ENCODE data around the gene KATNB1. TPM values are rescaled to one million over a fixed set of nuclear protein-coding genes. Genes with fewer than 3 reads are reported as not detected.

Gene KATNB1
- total and polyA plus RNA-seq, 2 of the 8 experiments (the other 6 are each of a cell fraction or from before 2014, with no cell fraction given): 50.2 to 60.4 TPM

- CTCF ChIA-PET (ENCODE audit: partially characterized antibody): interaction anchor here (0.5 to 15.2 kb wide), 39 partner anchors 9 to 378 kb away, joined by 3 to 279 read pairs (median 5); a partner anchor contains a TSS
- DNase-seq (ENCODE audit: low read depth in 1 of 2, low spot score in 2 of 2): peak in 1 of 2 experiments; percentile 72
- TF ChIP-seq KDM4A (IDR thresholded peaks at IDR 0.05; ENCODE audit: low read depth, low read length, severe bottlenecking) (no peak), BACH1 (IDR thresholded peaks at IDR 0.05; ENCODE audit: low read length) (no peak), GTF2F1 (IDR thresholded peaks at IDR 0.05; ENCODE audit: borderline replicate concordance, low read depth, low read length) (no peak), HDAC2 (IDR thresholded peaks at IDR 0.05; ENCODE audit: borderline replicate concordance in 1 of 2, low read depth in 2 of 2, low read length in 2 of 2) (no peak), CEBPB (IDR thresholded peaks at IDR 0.05; ENCODE audit: low read depth, low read length) (no peak), JUND (IDR thresholded peaks at IDR 0.05; ENCODE audit: low read length) (no peak), POLR2AphosphoS5 (IDR thresholded peaks at IDR 0.05; ENCODE audit: low read depth, low read length) (no peak), POU5F1 (IDR thresholded peaks at IDR 0.05; ENCODE audit: low read depth, low read length) (no peak), BRCA1 (IDR thresholded peaks at IDR 0.05; ENCODE audit: low read depth, low read length) (no peak), TBP (IDR thresholded peaks at IDR 0.05; ENCODE audit: low read depth, low read length) (no peak), USF2 (IDR thresholded peaks at IDR 0.05; ENCODE audit: low read length) (no peak), CREB1 (IDR thresholded peaks at IDR 0.05) (no peak), CTBP2 (IDR thresholded peaks at IDR 0.05; ENCODE audit: borderline replicate concordance, insufficient read depth, insufficient read length, low read length) (no peak)
Measured at GRCh38 chr16:57795431-57795878, 59.9 kb downstream of the KATNB1 start.

More at GRCh38 chr16:57795431-57795878, 59.9 kb downstream of the KATNB1 start:
- no peak overlapping the region for H2BK120ac ChIP-seq (replicated peaks; ENCODE audit: low read depth, low read length)
- no peak overlapping the region for H3K4me3 ChIP-seq (ENCODE audit: extremely low read depth in 1 of 4, insufficient read depth in 2 of 4, low read depth in 3 of 4, low read length in 4 of 4)
- 0 out of 2 replicates have a peak, but pooled peaks cover 2% of the 10 kb centered on the region for H3K23me2 ChIP-seq (ENCODE audit: low read depth, low read length)
- no peak overlapping the region for H2AK5ac ChIP-seq (ENCODE audit: low read depth, low read length)
- H3K79me2 ChIP-seq (ENCODE audit: control insufficient read depth in 1 of 2, insufficient read depth in 2 of 2, low read length in 2 of 2): no peaks in the 10 kb centered on the region
- POLR2A ChIA-PET (ENCODE audit: partially characterized antibody): interaction anchor here (0.8 to 1.1 kb wide), 2 partner anchors 9 to 24 kb away, joined by 4 read pairs; no protein-coding TSS in a partner anchor
- no peak overlapping the region for H4K5ac ChIP-seq (ENCODE audit: insufficient read length, low read depth, low read length)
- H3K18ac ChIP-seq (ENCODE audit: extremely low read depth, low read length): 0 out of 2 replicates have a peak overlapping the region, but pooled peaks have one; percentile 4
- H2AFZ ChIP-seq (ENCODE audit: low read length): peak overlapping the region; percentile 60; the same call in 1 of the 2 replicates
- H3K4me1 ChIP-seq (replicated peaks in 1 of 4; ENCODE audit: control insufficient read depth in 3 of 4, insufficient read depth in 4 of 4, low read length in 3 of 4): peaks cover 0 to 32% (median 17%) of the 10 kb centered on the region in 4 experiments; a peak in 6 of 7 replicates
- no peak overlapping the region for H3K9ac ChIP-seq (replicated peaks in 1 of 4; ENCODE audit: extremely low read depth in 1 of 4, low read depth in 3 of 4, low read length in 3 of 4)
- H3K9me3 ChIP-seq (ENCODE audit: insufficient read depth in 2 of 2, low read depth in 1 of 2, low read length in 1 of 2): no peaks in the 10 kb centered on the region
- no peaks in the 10 kb centered on the region for H4K20me1 ChIP-seq (replicated peaks in 1 of 2; ENCODE audit: control insufficient read depth in 1 of 2, insufficient read depth in 2 of 2, low read length in 2 of 2)
- H3K14ac ChIP-seq (ENCODE audit: insufficient read length): no peak overlapping the region
- H3K27me3 ChIP-seq (replicated peaks in 1 of 4; ENCODE audit: control insufficient read depth in 3 of 4, extremely low read depth in 1 of 4, insufficient read depth in 3 of 4, low read length in 3 of 4): peaks cover 0 to 17% (median 14%) of the 10 kb centered on the region in 4 experiments; a peak in 6 of 7 replicates
- peak overlapping the region in 1 of 2 experiments; percentile 26; a peak in 1 of 4 replicates for H3K4me2 ChIP-seq (ENCODE audit: insufficient read depth in 1 of 2, low read depth in 2 of 2, low read length in 2 of 2)
- H2BK15ac ChIP-seq (ENCODE audit: low read length): no peak overlapping the region
- peak overlapping the region; percentile 9 for H3K4ac ChIP-seq (replicated peaks; ENCODE audit: insufficient read length, low read depth, low read length)
- no peak for FAIRE-seq
- no peak overlapping the region for H2BK20ac ChIP-seq (ENCODE audit: low read length)
- no peak overlapping the region for H3K56ac ChIP-seq (replicated peaks; ENCODE audit: insufficient read length, low read depth, low read length)
- WGBS, 2 experiments (ENCODE audit: extremely low coverage in 1 of 2, insufficient coverage in 1 of 2, insufficient read length in 1 of 2, insufficient replicate concordance in 2 of 2, low coverage in 1 of 2, low lambda C conversion rate in 2 of 2, missing lambda C conversion rate in 1 of 2): 44% methylated on average over 9 of the region's 9 CpGs; no CpG with 5 or more reads in 1 of the 2 experiments
- no peak overlapping the region for H3K23ac ChIP-seq (ENCODE audit: insufficient read length)
- no peaks in the 10 kb centered on the region; the same call in 1 of the 2 replicates for H3K79me1 ChIP-seq (ENCODE audit: low read depth, low read length)
- peak overlapping the region; percentile 77; the same call in 1 of the 2 replicates for H2BK12ac ChIP-seq (ENCODE audit: low read depth, low read length)
- no peak overlapping the region for H3K27ac ChIP-seq (ENCODE audit: low read depth, low read length)
- peak overlapping the region; percentile 68 for H4K91ac ChIP-seq (replicated peaks; ENCODE audit: insufficient read length, low read length)
- H2BK5ac ChIP-seq (ENCODE audit: low read depth, low read length): no peak overlapping the region
- H4K8ac ChIP-seq (ENCODE audit: extremely low read depth, insufficient read depth, low read length): peak overlapping the region; percentile 7; the same call in 1 of the 2 replicates
- H3K36me3 ChIP-seq (ENCODE audit: control insufficient read depth in 2 of 4, insufficient read depth in 4 of 4, low read length in 3 of 4): no peaks in the 10 kb centered on the region

All from H1 (cell line).